Thyroid gland (tissue), 4 donors: ENCODE data around the gene ACAP1.

Experiments used
- CTCF ChIP-seq, 6 experiments: fragments of 200-600 bp in 3 of 6; fragments of 450-650 bp in 3 of 6; sonication (generic) in 3 of 6; IDR thresholded peaks; one replicate each; pipeline ENCODE4 v1.5.1; 2016 to 2019; ENCODE audit warnings: antibody characterized with exemption in 6 of 6, mild to moderate bottlenecking in 2 of 6, inconsistent platforms in 1 of 6, moderate library complexity in 1 of 6
- POLR2A ChIP-seq, 2 donors: fragments of 450-650 bp; IDR thresholded peaks; one replicate each; pipeline ENCODE4 v1.6.1; 2017; ENCODE audit warnings: antibody characterized with exemption in 2 of 2, mild to moderate bottlenecking in 2 of 2, moderate library complexity in 1 of 2

- no peak for TF ChIP-seq CTCF (IDR thresholded peaks at IDR 0.05)
- TF ChIP-seq POLR2A (IDR thresholded peaks at IDR 0.05) = no peak
These were observed 34.5 kb downstream of the ACAP1 start for GRCh38 chr17:7370853-7371252.
